ENCODE results near the gene METTL26.

DNA sequence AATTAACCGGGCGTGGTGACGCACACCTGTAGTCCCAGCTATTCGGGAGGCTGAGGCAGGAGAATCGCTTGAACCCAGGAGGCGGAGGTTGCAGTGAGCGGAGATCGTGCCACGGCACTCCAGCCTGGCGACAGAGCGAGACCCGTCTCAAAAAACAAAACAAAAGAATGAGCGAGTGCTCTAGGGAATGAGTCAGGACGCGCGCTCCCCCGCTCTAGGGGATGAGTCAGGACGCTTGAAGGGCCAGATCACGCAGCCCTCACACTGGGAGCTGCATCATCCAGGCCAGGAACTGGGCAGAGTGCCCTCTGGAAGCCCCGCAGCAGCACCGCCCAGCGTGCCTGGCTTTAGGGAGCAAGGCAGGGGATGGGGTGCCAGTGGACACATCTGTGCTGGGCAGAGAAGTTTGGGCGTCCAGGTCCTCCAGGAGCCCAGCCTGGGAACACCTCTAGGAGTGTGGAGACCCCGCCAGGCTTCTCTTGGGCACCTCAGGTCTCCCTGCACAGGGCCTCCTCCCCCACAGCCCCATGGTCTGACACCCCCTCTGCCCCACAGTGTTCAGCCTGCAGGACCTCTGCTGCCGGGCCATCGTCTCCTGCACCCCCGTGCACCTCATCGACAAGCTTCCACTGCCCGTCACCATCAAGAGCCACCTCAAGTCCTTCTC is 9.2 kb downstream of the METTL26 start:
- TF ChIP-seq CTCF (IDR thresholded peaks at IDR 0.05; ENCODE audit: low read length) (no peak), EZH2phosphoT487 (IDR thresholded peaks at IDR 0.05; ENCODE audit: low read length) (no peak), EZH2 (optimal IDR thresholded peaks at IDR 0.05; ENCODE audit: low read depth, low read length) (no peak)

All from MM.1S (cell line).